D341Med (cell line): ENCODE measurements around the gene PRKAR2B.
"Not testable (repeated sequence)": the region's sequence is repeated elsewhere in the genome, so short reads cannot be mapped to it uniquely, and the experiment has no call there.

Experiments
- DNase-seq: peaks from one replicate; pipeline ENCODE4 v3.0.0; 2012; ENCODE audit warnings: low spot score

The PRKAR2B gene

GRCh38 chr7:107119376-107120105 is 75.0 kb downstream of the PRKAR2B start:
- no peak for DNase-seq

- no peak for DNase-seq
These were observed 78.0 kb downstream of the PRKAR2B start for GRCh38 chr7:107122486-107122911.

- no peak for DNase-seq
These were observed 78.9 kb downstream of the PRKAR2B start for GRCh38 chr7:107123392-107123791.

DNA sequence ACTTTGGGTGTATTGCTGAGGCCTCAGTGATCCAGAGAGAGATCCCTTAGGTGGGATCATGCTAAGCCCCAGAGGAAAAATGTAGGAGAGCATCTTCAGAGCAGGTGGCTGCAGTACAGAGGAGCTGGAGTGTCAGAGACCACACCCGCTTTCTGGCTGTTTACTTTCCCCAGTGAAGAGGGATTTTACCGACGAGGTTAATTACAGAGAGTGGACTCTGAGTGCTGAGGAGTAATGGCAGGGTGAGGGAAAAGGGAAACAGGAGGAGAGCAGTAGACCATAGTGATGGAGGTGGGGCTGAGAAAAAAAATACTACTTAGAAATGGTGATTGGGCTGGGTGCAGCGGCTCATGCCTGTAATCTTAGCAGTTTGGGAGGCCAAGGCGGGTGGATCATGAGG is 81.0 kb downstream of the PRKAR2B start:
- DNase-seq, result no peak

DNA sequence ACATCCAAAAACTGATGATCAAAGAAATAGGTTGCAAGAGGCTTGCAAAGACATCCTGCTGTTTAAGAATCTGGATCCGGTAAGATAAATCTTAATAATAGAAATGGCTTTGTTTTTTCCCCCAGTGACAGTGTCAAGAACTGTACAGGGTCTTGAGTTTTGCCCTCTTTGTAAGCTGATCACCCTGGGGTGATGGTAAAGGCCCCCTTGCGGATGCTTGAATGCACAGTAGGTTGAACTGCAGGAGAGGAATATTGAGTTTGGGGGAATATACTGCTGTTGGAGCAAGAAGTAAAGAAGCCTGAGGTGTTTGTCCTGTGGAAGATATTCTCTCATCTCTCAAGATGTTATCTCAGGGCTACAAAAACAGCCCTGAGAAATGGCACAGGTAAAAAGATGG is 83.7 kb downstream of the PRKAR2B start:
- no peak for DNase-seq

- DNase-seq, result no peak
These were observed 84.2 kb downstream of the PRKAR2B start for GRCh38 chr7:107128748-107129147.

- DNase-seq, result no peak
These were observed 86.1 kb downstream of the PRKAR2B start for GRCh38 chr7:107130487-107131220.

DNA sequence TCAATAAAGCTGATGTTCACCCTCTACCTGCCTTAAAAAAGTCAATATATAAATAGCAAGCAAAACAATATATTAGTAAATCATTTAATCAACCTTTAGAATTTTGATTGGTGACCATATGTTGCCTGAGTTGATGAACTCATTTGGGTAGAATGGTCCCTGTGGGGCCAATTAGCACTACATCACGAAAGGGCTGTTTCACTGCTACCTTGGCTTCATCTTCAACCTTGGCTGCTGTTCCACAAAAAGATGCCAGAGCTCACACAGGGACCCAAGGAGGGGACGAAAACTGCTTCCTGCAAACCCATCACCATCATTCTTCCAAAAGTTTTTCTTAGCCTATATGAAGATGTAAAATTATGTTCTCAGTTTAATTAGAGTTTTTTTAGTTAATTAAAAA is 88.9 kb downstream of the PRKAR2B start:
- no peak for DNase-seq

DNA sequence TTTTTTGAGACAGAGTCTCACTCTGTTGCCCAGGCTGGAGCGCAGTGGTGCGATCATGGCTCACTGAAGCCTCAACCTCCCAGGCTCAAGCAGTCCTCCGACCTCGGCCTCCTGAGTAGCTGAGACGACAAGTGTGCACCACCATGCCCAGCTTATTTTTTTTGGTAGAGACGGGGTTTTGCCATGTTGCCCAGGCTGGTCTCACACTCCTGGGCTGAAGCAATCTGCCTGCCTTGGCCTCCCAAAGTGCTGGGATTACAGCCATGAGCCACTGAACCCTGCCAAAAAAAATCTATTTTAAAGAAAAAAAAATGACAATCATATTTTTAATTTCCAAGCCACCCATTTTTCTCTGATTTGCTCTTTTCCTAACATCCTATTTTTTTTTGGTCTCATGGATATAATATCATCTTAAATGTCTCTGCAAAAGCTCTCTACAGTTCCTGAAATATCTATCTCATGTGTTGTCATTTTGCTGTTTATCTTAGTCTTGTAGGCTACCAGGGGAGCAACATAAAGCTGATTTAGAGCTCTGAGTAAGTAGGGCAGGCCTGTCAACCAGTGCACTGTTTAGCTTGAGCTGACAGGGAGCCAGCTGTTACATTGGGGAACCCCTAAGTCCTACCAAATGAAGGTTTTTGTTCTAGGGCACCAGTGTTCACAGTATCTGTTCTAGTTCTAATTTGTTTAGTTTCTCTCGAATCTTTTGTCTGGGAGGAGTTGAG is 94.4 kb downstream of the PRKAR2B start:
- no peak for DNase-seq

- DNase-seq, result not testable (repeated sequence)
These were observed 99.4 kb downstream of the PRKAR2B start for GRCh38 chr7:107143875-107144274.

GRCh38 chr7:107145067-107145838 is 100.7 kb downstream of the PRKAR2B start:
- no peak for DNase-seq

DNA sequence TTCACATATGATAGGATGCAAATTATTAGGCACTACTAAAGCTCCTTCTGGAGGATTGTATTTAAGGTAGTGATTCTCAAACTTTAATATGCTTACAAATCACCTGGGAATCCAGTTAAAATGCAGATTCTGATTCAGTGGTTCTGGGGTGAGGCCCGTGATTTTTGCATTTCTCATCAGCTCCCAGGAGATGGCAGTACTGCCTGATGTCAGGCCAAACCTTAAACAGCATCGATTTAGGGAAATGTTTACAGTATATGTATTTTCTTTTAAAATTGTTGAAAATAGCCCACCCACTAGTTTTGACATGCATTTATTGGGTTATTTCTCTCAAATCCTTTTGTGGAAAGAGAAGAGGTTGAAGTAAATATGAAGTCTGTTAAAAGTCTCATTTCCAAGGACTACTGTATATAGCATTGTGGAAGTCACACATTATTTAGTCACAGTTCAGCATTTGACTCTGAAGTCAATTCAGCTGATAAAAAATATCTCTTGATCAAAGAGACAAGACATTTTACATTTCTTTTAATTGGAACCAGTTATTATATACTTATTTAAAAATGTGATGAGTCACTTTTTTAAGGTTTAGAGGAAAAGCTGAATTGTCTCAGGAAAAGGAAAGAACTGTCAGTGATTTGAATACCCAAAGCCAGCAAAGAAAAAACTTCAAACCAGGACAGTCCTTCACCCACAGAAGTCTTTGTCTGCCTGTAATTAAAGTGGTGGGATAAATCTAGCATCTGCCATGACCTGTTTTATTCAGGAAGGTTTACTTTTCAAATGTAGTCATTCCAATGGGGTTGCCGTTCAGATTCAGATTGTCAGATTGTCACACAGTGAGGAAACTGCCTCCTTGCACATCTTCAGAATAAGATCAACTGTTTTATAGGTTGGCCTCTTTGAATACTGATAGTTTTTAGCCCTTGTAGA is 103.2 kb downstream of the PRKAR2B start:
- DNase-seq, result peak; percentile 58

DNA sequence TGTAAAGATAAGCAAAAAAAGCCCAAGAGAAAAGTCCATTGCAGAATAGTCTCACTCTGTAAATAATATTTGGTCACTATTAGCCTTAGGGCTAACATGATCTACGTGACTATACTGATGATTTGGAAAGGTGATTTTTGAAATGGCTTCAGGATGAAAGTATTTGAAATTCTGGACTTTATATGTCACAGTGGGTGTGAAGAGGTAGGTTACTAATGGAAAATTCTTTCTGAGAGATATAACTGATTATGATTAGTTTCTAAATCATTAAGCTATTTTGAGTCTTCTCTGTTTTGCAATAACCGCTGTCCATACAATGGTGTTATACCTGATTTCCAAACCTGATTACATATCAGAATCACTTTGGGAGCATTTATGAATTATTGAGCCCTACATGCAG is 104.2 kb downstream of the PRKAR2B start:
- DNase-seq, result no peak

- DNase-seq, result no peak
These were observed 105.4 kb downstream of the PRKAR2B start for GRCh38 chr7:107149863-107150262.

- no peak for DNase-seq
These were observed 106.0 kb downstream of the PRKAR2B start for GRCh38 chr7:107150375-107151073.

DNA sequence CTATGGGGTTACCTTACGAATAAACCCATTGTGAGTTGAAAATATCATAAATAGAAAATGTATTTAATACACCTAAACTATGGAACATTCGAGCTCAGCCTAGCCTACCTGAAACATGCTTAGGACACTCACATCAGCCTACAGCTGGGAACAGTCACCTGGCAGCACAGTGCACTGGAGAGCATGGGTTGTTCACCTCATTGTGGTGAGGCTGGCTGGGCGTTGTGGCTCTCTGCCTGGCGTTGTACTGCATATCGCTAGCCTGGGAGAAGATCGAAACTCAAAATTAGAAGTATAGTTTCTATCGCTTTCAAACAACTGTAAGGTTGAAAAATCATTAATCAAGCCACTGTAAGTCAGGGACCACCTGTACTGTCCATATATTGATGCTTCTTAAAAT is 107.0 kb downstream of the PRKAR2B start:
- no peak for DNase-seq

- no peak for DNase-seq
These were observed 107.5 kb downstream of the PRKAR2B start for GRCh38 chr7:107152011-107152410.

- no peak for DNase-seq
These were observed 110.3 kb downstream of the PRKAR2B start for GRCh38 chr7:107154826-107155225.

DNA sequence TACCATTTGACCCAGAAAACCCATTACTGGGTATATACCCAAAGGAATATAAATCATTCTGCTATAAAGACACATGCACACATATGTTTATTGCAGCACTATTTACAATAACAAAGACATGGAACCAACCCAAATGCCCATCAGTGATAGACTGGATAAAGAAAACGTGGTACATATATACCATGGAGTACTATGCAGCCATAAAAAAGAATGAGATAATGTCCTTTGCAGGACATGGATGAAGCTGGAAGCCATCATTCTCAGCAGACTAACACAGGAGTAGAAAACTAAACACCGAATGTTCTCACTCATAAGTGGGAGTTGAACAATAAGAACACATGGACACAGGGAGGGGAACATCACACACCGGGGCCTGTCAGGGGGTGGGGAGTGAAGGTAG is 111.2 kb downstream of the PRKAR2B start:
- not testable (repeated sequence) for DNase-seq

DNA sequence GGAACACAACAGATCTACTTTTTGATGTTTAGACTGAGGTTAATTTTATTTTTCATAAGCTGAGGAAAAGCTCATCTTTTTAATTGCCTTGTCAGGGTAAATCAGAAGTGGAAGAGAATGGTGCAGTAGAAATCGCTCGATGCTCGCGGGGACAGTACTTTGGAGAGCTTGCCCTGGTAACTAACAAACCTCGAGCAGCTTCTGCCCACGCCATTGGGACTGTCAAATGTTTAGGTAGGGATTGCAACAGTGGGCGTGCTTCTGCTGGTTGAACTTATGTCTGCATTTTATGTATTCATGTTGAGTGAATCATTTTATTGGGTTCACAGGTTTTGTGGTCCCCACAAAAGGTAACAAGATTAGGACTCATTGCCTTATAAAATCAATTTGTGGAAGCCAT is 112.6 kb downstream of the PRKAR2B start:
- no peak for DNase-seq
